HL-60 (cell line): ENCODE data around the gene RECK.

Experiments used
- GABPA ChIP-seq: IDR thresholded peaks from 2 replicates; pipeline ENCODE4 v1.6.1; 2012; ENCODE audit warnings: low read depth
- POLR2AphosphoS5 ChIP-seq: IDR thresholded peaks from 2 replicates; pipeline ENCODE4 v1.6.1; 2012; ENCODE audit warnings: low read depth
- TF ChIP-seq, protein P1 (sequence below): IDR thresholded peaks from one replicate; pipeline ENCODE4 v1.5.1; 2011; ENCODE audit warnings: low read length, control low read depth, inconsistent platforms; ENCODE audit not compliant: insufficient read depth
- TF ChIP-seq, protein P2 (sequence below): IDR thresholded peaks from 2 replicates; pipeline ENCODE4 v1.6.1; 2012; ENCODE audit warnings: low read depth; ENCODE audit not compliant: insufficient replicate concordance

DNA sequence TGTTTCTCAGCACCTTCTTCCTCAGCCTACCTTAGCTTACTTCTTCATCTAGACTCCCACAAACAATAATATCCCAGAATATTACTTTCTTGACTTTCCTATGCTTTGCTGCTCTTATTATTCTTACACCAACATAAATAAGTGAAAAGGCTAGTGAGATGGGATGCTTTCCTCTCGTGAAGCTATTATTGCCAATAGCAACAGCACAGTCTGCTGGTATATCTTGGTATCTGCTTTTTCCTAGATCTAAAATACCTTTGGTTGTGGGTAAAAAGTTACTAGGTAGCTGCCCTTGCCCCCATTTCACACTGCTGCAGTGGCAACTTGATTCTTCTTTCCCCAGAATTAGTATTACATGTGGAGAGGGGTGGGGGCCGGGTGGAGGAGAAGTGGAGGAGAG, 73.7 kb downstream of the RECK start:
- TF ChIP-seq, protein P1, sequence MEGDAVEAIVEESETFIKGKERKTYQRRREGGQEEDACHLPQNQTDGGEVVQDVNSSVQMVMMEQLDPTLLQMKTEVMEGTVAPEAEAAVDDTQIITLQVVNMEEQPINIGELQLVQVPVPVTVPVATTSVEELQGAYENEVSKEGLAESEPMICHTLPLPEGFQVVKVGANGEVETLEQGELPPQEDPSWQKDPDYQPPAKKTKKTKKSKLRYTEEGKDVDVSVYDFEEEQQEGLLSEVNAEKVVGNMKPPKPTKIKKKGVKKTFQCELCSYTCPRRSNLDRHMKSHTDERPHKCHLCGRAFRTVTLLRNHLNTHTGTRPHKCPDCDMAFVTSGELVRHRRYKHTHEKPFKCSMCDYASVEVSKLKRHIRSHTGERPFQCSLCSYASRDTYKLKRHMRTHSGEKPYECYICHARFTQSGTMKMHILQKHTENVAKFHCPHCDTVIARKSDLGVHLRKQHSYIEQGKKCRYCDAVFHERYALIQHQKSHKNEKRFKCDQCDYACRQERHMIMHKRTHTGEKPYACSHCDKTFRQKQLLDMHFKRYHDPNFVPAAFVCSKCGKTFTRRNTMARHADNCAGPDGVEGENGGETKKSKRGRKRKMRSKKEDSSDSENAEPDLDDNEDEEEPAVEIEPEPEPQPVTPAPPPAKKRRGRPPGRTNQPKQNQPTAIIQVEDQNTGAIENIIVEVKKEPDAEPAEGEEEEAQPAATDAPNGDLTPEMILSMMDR = no peak
- no peak for TF ChIP-seq POLR2AphosphoS5
- TF ChIP-seq GABPA = no peak
- TF ChIP-seq, protein P2, sequence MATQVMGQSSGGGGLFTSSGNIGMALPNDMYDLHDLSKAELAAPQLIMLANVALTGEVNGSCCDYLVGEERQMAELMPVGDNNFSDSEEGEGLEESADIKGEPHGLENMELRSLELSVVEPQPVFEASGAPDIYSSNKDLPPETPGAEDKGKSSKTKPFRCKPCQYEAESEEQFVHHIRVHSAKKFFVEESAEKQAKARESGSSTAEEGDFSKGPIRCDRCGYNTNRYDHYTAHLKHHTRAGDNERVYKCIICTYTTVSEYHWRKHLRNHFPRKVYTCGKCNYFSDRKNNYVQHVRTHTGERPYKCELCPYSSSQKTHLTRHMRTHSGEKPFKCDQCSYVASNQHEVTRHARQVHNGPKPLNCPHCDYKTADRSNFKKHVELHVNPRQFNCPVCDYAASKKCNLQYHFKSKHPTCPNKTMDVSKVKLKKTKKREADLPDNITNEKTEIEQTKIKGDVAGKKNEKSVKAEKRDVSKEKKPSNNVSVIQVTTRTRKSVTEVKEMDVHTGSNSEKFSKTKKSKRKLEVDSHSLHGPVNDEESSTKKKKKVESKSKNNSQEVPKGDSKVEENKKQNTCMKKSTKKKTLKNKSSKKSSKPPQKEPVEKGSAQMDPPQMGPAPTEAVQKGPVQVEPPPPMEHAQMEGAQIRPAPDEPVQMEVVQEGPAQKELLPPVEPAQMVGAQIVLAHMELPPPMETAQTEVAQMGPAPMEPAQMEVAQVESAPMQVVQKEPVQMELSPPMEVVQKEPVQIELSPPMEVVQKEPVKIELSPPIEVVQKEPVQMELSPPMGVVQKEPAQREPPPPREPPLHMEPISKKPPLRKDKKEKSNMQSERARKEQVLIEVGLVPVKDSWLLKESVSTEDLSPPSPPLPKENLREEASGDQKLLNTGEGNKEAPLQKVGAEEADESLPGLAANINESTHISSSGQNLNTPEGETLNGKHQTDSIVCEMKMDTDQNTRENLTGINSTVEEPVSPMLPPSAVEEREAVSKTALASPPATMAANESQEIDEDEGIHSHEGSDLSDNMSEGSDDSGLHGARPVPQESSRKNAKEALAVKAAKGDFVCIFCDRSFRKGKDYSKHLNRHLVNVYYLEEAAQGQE = no peak
